ENCODE results near the gene MCU.
"Not testable (repeated sequence)": the region's sequence is repeated elsewhere in the genome, so short reads cannot be mapped to it uniquely, and the experiment has no call there.

Gene MCU, protein sequence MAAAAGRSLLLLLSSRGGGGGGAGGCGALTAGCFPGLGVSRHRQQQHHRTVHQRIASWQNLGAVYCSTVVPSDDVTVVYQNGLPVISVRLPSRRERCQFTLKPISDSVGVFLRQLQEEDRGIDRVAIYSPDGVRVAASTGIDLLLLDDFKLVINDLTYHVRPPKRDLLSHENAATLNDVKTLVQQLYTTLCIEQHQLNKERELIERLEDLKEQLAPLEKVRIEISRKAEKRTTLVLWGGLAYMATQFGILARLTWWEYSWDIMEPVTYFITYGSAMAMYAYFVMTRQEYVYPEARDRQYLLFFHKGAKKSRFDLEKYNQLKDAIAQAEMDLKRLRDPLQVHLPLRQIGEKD

DNA sequence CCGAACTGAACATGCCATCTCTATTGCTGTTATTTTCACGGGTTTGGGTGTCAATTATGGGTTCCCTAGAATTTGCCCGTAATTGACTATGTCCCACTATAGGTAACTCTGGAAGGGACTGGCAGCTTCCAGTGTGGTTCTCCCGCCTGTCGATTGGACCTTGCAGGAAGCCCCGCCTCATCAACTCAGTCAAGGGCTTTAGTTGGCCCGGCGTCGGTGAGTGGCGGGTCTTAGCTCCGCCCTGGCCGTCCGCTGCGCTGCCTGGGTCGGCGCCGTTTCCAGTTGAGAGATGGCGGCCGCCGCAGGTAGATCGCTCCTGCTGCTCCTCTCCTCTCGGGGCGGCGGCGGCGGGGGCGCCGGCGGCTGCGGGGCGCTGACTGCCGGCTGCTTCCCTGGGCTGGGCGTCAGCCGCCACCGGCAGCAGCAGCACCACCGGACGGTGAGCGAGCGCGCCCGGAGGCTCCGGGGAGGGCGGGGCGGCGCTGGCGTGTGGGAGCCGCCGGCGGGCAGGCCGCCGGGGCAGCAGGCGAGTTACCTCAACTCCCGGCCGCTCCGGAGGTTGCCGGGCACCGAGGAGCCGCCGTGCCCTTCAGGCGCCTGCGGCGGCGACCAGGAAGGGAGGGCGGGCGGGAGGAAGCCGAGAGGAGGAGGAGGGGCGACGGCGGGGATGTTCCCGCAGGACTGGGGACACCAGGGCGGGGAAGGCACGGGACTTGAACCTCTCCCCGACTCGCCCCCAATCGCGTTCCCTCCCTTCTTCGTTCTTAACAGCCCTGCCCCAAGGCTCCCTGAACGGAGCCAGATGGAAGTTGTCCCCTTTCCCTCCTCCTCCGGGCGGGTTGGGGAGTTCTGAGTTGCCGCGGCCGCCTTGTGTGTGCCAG, at the start of gene MCU:
Gene MCU (plus strand): TSS at position 281 of the 881 bp plus-strand sequence. CDS start 9 bp downstream, at position 290.
- peak; percentile 93 for DNase-seq (ENCODE audit: low spot score)

DNA sequence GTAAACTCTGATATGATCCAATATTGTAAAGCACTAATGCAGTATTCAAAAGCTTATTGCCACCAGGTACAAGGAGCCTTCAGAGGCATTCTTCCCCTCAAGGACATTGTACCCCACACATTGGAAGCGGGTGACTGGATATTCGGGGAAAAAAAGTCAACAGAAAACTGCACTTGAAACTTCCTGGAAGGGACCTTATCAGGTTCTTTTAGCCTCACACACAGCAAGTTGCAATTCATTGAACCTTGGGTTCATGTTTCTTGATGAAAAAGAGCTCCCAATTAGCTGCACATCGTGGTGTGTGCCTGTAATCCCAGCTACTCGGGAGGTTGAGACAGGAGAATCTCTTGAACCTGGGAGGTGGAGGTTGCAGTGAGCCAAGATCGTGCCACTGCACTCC, 49.6 kb upstream of the MCU start:
- no peak for DNase-seq (ENCODE audit: low spot score)

- no peak for DNase-seq (ENCODE audit: low spot score)
Observed at GRCh38 chr10:72645263-72645858, 46.6 kb upstream of the MCU start.

DNA sequence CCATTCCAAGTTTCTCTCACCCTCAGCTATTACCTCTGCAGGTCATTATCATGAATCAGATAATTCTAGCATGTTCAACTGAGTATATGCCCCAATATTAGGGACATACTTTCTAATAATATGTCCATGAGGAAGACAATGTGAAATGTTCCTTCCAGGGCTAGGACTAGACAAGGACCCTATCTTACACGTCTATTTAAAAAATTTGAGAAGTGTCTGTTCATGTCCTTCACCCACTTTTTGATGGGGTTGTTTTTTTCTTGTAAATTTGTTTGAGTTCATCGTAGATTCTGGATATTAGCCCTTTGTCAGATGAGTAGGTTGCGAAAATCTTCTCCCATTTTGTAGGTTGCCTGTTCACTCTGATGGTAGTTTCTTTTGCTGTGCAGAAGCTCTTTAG, 45.0 kb upstream of the MCU start:
- DNase-seq (ENCODE audit: low spot score), result not testable (repeated sequence)

GRCh38 chr10:72648301-72648700, 43.6 kb upstream of the MCU start:
- DNase-seq (ENCODE audit: low spot score), result no peak

DNA sequence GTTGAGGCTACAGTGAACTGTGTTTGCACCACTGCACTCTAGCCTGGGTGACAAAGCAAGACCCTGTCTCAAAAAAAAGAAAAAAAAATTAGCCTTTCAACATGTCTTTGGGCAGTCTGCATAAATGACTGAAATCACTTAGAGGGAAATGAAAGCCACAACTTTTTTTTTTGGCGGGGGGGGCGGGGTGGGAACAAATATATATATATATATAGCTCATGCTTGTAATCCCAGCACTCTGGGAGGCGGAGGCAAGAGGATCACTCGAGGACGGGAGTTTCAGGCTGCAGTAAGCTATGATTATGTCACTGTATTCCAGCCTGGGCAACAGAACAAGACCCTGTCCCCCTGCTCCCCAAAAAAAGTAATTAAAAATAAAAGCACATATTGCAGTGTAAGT, 42.7 kb upstream of the MCU start:
- DNase-seq (ENCODE audit: low spot score), result no peak

DNA sequence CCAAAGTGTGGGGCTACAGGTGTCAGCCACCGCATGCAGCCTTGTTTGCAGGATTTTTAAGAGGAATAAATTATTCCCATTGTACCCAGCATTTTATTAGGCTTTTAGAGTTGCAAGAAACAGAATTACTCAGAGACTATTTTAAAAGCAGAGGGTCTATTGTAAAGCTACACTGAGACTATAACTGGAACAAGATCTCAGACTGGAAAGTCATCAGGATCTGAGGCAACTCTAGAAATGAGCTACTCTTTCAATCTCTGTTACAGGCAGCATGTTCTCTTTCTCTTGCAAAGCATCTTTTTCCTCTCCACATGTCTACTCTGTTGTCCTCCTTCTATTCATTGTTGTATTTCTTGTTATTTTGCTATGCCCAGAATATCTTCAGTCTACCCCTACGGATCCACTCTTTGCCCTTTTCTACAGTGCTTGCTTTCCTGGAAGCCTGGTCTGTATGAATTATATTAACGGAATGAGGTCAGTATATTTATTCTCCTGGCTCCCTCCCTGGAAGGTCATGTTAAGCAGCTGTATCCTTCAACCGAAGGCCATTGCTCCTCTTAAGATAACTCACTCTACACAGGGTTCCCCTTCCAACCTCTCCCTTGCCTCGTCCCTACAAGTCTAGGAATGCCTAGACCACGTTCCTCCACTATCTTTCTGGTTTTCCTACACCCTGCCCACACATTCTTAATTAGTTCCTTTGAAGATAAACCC, 38.4 kb upstream of the MCU start:
- no peak for DNase-seq (ENCODE audit: low spot score)

DNA sequence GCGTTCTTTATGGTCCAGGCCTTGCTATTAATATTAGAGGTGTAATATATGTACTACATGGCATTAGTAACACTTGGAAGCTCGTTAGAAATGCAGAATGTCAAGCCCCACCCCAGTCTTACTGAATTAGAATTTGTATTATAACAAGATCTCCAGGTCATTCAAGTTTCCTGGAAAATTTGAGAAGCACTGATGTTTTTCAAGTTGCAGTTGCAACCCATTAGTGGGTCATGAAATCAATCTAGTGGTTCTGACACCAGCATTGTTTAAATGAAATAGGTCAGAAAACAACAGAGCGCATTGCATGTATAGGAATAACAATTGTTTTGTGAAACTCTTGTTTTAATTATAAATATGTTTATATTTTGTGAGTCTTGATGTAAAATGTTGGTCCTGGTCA, 37.2 kb upstream of the MCU start:
- no peak for DNase-seq (ENCODE audit: low spot score)

DNA sequence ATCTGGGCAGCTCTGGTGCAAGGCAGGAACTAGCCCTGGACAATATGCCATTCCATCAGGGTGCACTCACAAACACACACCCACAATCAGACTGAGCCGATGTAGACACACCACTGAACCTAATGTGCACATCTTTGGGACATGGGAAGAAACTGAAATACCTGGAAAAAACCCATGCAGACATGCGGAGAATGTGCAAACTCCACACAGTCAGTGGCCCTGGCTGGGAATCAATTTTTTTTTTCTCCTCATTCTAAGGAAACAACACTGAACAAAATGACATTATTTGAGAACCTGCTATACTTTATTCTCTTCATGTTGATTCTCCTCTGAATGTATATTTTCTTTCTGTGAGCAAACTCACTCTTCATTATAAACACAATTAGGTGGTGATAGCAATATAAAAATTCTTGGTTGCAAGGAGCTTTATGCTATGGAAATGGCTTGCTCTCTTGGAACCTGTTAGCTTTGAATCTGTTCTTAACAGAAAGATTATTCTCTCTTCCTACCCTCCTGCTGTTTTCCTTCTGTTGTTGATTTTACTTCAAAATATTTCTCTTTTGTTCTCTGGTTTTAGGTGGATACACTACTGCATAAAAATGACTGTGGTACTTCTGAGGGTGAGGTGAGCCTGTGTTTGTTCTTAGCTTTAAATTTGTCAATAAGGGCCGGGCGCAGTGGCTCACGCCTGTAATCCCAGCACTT, 33.1 kb upstream of the MCU start:
- no peak for DNase-seq (ENCODE audit: low spot score)

DNA sequence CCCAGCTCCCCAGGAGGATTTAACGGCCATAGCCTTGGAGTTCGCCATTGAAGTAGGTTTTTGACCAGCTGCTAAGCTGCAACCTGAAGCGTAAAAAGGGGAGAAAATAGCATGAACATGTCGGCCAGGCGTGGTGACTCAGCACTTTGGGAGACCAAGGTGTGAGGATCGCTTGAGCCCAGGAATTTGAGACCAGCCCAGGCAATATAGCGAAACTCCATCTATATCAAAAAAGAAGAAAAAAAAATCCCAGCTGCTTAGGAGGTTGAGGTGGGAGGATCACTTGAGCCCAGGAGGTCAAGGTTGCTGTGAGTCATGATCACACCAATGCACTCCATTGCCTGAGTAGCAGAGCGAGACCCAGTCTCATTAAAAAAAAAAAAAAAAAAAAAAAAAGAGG, 32.2 kb upstream of the MCU start:
- no peak for DNase-seq (ENCODE audit: low spot score)

DNA sequence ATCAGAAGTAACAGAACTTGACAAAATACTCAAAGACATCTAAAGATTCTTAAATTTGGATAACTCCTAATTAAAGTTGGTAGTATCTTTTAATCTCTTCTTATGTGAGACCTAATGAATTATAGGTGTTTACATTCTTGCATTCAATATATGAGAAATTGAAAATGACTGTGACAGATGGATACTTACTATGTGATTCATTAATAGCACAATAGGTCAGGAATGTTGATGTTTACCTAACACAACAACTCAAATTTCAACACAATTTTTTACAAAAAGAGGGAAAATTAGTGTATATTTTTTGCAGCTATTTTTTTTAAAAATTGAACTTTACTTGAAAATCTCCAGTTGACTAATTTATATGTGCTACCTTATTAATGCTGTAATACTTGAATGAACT, 31.7 kb upstream of the MCU start:
- no peak for DNase-seq (ENCODE audit: low spot score)

DNA sequence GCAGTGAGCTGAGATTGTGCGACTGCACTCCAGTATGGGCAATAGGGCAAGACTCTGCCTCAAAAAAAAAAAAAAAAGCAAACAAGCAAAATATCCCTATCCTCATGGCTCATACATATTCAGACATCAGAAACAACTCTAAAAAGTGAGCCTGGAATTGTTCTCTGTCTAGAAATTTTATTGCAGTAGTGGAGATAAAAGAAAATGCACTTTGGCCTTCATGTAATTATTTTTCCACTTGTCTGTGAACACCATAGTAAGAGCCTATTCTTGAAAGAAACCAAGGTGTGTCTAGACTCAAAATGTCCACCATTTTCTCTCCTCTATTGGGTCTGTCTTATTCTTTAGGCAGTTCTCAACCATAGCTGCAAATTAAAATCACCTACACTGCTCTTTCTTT, 30.5 kb upstream of the MCU start:
- DNase-seq (ENCODE audit: low spot score), result no peak

GRCh38 chr10:72663971-72664370, 28.0 kb upstream of the MCU start:
- DNase-seq (ENCODE audit: low spot score), result no peak

GRCh38 chr10:72665925-72666324, 26.0 kb upstream of the MCU start:
- no peak for DNase-seq (ENCODE audit: low spot score)

- DNase-seq (ENCODE audit: low spot score), result no peak
Observed at GRCh38 chr10:72667207-72667864, 24.6 kb upstream of the MCU start.

GRCh38 chr10:72673280-72673679, 18.7 kb upstream of the MCU start:
- no peak for DNase-seq (ENCODE audit: low spot score)

- DNase-seq (ENCODE audit: low spot score), result not testable (repeated sequence)
Observed at GRCh38 chr10:72674174-72674573, 17.8 kb upstream of the MCU start.

DNA sequence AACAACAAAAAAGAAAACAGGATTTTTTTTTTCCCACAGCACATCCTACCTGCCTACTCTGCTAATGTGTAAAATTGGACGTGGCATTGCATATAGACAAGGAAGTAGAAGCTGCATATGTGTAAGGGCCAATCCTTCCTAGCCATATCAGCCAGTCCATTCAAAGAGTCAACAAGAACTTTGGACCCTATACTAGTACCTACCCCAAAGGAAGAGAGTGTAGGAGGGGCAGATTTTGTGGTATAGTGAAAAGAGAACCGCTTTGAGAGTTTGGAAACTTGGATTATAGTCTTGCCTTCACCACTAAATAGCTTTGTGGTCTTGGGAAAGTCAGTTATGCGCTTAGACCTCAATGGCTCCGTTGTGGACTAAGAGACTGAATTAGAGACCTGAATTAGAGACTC, 12.1 kb upstream of the MCU start:
- DNase-seq (ENCODE audit: low spot score), result no peak

DNA sequence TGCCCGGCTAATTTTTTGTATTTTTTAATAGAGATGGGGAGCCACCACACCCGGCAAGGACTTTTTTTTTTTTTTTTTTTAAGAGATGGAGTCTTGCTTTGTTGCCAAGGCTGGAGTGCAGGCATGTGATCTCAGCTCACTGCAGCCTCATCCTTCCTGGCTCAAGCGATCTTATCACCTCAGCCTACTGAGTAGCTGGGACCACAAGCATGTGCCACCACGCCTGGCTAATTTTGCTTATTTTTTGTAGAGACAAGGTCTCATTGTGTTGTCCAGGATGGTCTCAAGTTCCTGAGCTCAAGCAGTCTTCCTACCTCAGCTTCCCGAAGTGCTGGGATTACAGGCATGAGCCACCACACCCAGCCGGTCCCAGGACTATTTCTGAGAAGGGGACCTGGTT, 9.3 kb upstream of the MCU start:
- no peak for DNase-seq (ENCODE audit: low spot score)

DNA sequence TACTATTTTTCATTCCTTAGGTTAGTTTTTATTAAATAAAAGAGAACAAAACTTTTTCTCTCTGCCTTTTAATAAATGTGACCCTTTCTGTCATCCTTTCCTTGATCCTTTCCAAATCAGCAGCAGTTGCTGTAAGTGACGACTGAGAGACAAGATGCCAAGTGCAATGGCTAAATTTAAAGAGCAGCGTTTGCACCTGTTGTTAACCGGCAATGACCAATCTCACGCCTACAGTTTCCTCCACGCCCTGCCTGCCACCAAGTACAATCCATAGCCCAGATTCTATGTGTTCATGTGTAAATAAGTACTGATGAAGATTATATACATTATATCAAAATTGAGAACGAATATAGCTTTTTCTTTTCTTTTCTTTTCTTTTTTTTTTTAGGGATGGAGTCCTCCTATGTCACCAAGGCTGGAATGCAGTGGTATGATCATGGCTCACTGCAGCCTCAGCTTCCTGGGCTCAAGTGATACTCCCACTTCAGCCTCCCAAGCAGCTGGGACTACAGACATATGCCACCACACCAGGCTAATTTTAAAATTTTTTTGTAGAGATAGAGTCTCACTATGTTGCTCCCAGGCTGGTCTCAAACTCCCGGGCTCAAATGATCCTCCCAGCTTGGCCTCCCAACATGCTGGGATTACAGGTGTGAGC, 6.5 kb upstream of the MCU start:
- no peak for DNase-seq (ENCODE audit: low spot score)

DNA sequence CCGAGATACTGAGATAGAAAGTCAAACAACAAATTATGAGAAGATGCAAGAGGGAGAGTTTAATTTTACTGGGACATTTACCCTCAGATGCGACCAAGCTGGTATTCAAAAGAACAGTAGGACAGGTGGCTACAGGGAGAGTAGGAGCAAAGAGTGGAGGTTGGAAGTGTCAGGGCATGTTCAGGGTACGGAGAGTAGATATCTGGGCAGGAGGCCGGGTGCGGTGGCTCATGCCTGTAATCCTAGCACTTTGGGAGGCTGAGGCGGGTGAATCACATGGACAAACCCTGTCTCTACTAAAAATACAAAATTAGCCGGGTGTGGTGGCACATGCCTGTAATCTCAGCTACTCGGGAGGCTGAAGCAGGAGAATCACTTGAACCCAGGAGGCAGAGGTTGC, 5.5 kb upstream of the MCU start:
- not testable (repeated sequence) for DNase-seq (ENCODE audit: low spot score)

Data from kidney capillary endothelial cell (primary cell).